Stimulated activated CD8-positive, alpha-beta memory T cell treated with anti-CD3 and anti-CD28 coated beads, Interleukin-4, amount 100 ng/mL, for 4 hours (primary cell): Measurements from ENCODE around the gene ACTR6.
A peak's percentile ranks its signal among the peaks of the same experiment; 100 is the strongest.
"Not testable (repeated sequence)": the region's sequence is repeated elsewhere in the genome, so short reads cannot be mapped to it uniquely, and the experiment has no call there.

Experiments
- DNase-seq, 2 donors: peaks; one replicate each; pipeline ENCODE4 v3.0.0-alpha.2; 2020; ENCODE audit warnings: low read depth in 2 of 2, low spot score in 1 of 2

Gene ACTR6

DNA sequence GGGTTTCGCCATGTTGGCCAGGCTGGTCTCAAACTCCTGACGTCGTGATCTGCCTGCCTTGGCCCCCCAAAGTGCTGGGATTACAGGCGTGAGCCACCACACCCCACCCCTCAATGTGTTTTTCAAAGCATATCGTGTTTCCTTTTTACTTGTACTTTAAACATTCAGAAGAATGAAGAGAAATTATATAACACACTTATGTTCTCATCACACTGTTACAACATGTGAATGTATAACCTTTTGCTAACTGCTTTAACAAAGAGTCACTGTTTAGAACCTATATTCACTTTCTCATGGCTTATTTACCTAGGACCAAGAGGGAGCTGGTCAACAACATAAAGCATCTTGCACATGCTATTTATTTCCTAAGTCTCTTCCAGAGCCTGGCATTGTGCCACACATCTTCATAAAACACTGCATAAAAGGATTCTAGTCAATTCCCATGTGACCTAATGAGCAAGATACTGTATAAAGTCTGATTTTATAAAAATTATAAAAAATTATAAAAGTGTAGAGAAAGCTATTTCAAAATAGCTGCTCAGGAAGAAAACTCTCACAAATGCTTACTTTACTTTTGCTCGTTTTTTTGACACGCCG lies 16.0 kb upstream of the ACTR6 start:
- DNase-seq, result no peak

DNA sequence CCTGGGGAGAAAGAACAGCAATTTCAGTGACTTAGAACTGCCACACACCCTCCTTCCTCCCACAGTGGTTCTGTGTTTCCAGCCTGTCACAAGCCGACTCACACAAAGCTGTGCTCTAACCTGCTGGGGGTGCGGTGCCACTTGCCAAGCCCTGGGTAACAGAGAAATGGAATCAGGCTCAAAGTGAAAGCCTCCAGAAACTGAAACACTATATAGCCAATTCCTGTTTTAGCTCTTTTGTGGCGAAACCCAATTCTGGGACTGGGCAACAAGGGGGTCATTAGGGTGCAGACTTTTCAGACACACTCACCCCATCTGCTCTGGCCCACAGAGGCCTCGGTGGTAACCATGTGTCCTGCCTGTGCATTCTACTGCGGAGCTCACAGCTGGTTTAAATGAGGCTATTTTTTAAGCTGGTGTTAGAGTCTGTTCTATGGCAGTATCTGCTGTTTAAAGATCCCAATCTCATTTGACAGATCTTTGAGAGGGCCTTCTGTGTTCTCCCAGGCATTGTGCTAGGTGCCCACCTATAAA lies 15.2 kb upstream of the ACTR6 start:
- DNase-seq, result no peak

DNA sequence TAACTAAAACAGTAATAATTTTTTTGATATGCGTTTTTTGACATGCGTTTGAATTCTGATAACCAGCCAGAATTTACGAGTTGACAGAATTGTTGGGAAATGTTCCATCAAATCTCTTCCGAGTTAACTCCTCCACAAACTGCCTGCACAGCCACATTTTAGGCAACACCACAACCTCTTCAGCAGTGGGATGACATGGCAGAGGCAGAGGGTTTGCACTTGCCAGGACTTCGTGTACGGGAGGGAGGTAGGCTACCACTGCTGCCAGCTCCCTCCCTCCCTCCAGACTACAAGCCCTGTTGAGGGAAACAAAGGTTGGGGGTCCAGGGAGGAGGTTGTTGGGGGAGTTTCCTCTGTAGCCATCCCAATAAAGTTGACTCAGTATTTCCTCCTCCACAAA lies 14.5 kb upstream of the ACTR6 start:
- no peak for DNase-seq

DNA sequence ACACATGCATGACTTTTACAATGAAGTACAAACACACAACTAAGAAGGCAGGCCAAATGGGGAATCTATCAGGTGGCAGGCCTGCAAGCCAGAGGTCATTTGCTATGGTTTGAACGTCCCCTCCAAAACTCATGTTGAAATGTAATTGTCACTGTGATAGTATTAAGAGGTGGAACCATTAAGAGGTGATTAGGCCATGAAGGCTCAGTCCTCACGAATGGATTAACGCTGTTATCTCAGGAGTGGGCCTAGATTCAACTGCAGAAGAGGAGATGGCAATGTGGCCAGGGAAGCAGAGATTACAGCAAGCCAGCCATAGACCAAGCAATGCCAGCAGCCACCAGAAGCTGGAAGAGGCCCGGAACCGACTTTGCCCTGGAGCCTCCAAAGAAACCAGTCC lies 13.5 kb upstream of the ACTR6 start:
- DNase-seq, result no peak

DNA sequence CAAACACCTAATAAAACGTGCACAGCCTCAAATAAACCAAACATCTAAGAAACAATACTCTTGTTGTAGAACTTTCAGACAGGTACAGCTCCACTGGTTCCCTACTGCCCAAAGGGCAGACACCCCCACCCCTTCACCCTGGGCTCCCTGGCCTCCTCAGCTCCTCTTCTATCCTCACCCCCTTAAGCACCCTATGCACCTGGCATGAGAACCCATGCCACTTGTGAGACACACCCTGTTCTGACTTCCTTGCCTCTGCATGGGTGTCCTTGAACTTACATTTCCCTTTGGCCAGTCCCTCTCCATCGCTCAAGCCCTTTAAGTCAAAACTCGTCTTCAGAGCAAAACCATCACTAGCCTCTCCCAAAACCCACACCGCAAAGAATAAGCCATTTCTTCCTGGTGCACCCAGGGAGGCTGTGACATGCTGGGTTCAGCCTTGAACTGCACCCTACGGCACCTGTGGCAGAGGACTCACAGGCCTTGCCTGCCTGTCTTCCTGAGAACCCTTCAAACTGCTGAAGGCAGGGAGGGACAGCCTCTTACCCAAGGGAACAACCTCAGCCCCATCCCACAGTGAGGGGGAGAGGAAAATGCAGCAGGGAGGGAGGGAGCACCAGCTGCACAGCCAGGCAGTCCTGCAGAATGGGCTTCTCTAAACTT lies 12.6 kb upstream of the ACTR6 start:
- DNase-seq, result no peak

DNA sequence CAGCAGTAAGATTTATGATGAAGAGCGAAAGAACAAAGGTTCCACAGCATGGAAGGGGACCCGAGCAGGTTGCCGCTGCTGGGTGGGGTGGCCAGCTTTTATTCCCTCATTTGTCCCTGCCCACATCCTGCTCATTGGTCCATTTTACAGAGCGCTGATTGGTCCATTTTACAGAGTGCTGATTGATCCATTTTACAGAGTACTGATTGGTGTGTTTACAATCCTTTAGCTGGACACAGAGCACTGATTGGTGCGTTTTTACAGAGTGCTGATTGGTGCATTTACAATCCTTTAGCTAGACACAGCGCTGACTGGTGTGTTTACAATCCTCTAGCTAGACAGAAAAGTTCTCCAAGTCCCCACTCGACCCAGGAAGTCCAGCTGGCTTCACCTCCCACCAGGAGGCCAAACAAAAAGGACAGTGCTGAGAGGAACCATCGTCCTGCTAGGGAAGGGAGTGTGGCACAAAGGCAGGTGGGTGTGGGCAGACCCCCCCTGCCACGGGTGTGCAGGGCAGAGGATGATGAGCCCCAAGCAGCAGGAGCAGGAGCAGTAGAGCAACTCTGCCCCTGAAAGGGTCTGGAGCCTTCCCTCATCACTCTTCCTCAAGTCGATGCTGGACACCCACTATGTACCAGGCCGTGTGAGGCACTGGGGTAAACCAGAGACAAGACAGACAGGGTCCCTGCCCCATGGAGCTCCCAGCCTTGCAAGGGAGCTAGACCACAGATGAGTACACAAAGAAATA lies 11.6 kb upstream of the ACTR6 start:
- DNase-seq, result not testable (repeated sequence)

DNA sequence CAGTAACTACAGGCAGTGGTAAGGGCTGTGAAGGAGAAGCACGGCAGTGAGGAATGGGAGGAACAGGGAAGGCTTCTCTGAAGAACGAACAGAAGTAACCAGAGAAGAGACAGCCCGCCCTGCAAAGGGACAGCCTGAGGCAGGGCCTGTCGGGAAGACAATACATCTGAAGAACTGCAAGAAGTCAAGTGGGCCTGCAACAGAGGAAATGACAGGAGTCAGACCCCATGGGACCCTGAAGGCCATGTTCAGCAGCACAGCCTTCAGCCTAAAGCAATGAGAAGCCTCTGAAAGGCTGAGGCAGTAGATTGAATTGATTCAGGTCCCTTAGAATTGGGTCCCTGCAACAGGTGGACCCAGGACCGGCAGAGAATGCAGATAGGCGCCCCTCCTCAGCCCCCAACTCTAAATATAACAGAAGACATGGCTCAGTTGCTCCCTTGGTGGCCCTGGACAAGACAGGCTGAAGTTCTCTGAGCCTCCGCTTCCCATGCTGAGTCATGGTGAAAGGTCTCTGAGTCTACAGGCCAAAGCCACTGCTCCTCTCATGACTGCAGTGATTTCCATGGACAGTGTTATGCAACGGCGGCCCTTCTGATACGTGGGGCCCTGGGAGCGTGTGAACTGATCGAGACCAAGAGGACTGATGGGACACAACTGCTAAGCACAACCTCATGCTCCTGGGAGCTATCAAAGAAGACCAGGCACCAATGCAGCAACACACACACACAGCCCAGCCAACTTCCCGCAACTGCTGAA lies 10.8 kb upstream of the ACTR6 start:
- no peak for DNase-seq

DNA sequence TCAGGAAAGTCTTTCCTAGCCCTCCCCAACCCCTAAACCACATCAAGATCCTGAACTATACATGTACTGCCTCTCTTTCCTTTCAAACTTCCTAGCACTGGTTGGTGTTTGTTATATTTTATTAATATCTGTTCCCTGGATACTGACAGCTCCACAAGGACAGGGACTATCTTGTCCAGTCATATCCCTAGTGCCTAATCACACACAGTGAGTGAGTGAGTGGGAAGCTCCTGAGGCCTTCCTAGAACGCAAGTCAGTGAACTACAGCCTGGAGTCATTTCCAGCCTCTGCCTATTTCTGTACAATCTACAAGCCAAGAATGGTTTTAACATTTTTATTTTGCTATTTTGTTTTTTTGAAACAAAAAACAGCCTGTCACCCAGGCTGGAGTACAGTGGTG lies 7.5 kb upstream of the ACTR6 start:
- DNase-seq, result no peak

DNA sequence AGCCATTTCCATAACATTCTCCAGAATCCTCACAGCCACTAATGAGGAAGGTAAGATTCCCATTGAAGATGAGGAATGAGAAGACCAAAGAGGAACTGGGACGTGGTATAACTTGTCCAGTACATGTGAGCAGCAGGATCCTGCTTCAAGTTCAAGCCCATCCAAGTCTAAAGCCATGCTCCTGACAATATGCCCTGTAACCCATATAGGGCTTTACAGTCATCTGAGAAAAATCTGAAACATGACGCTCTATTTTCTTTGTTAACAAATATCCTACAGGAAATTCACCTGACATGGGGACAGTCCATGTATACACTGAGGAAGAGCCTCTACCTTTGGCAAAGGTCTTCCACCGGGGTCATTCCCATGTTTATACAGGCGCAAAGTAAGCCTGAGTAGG lies 3.1 kb upstream of the ACTR6 start:
- DNase-seq, result no peak

DNA sequence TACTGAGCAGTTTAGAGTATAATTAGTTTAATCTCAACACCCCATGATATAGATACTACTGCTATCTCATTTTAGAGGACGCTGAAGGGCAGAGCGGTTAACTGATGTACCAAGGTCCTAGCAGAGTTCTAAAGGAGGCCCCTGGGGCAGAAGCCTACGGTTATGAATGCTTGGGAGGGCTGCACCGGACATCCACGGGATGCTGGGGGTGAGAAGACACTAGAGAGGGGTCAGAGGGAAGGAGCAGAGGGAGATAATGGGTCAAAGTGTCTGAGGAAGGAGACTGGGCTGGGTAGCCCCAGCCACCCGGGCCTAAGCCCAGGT lies 1.6 kb upstream of the ACTR6 start:
- DNase-seq, result no peak

DNA sequence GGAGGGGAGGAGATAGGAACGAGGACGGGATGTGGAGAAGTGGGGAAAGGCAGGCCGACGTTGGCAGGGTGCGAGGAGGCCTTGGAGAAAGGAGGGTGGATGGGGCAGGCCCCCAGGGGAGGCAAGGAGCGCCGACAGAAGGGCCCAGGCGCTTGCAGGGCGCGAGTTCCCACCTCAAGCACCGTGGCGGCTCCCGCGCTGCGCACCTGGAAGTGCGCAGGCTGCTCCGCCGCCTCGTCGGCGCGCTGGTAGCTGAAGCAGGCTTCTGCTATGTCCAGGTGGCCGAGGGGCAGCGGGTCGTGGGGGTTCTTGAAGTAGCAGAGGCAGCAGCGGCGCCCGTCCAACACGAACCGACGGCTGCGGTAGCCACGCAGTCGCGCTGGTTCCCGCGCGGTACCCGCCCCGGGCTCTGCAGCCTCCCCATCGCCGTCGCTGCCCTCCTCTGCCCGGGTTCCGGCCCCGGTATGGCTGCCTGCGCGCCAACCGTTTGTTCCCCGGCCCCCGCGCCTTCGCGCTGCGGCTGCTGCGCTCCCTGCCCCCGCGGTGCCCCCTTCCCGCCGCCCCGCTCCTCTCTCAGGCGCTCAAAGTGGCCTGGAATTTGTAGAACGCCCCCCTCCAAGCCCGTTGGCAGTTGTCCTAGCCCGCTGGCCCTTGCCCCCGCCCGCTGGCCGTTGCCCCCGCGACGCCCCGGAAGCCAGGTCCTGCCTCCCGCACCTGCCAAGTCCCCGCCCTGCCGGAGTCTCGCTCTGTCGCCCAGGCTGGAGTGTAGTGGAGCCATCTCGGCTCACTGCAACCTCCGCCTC lies 1.1 kb upstream of the ACTR6 start:
- DNase-seq, result peak in 1 of 2 donors; percentile 51

DNA sequence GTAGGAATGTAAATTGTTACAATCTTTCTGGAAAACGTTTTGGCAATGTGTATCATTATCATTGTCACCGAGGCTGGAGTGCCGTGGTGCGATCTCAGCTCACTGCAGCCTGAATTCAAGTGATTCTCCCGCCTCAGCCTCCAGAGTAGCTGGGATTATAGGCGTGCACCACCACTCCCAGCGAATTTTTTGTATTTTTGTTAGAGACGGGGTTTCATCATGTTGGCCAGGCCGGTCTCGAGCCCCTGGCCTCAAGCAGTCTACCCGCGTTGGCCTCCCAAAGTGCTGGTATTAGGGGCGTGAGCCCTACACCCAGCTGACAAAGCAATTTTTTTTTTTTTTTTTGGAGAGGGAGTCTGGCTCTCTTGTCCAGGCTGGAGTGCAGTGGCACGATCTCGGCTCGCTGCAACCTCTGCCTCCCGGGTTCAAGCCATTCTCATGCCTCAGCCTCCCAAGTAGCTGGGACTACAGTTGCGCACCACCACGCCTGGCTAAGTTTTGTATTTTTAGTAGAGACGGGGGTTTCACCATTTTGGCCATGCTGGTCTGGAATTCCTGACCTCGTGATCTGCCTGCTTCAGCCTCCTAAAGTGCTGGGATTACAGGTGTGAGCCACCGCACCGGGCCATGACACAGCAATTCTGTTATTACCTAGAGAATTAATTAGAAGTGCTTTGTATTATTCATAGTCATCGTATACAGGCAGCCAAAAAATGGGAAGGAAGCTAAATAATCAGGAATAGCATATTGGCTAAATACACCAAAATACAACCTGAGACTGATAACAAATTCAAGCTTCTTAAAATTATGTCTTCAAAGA lies 1.2 kb downstream of the ACTR6 start:
- no peak for DNase-seq

DNA sequence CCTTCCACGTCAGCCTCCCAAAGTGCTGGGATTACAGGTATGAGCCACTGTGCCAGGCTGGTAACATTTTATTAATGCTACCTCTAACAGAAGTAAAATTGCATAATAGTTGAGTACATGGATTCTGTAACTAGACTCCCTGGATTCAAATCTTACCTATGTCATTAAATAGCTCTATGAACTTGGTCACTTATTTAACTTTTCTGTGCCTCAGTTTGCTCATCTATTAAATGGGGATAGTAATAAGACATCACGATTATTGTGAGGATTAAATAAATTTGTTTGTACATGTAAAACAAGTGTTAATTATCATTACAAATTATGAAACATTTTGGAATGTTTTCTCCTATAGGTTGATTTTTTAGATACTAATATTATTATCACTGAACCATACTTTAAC lies 6.7 kb downstream of the ACTR6 start:
- DNase-seq, result no peak

DNA sequence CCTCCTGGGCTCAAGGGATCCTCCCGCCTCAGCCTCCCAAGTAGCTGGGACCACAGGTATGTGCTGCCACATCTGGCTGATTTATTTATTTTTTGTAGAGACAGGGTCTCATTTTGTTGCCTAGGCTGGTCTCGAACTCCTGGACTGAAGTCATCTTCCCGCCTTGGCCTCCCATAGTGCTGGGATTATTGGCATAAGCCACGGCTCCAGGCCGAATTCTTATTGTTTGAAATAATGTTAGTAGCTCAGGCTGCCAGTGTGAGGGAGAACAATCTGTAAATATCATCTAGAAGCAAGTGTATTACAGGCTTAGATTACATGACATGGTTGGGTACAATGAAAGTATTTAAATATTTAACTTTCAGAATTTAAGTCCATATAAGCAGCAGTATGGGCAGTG lies 8.2 kb downstream of the ACTR6 start:
- DNase-seq, result no peak

DNA sequence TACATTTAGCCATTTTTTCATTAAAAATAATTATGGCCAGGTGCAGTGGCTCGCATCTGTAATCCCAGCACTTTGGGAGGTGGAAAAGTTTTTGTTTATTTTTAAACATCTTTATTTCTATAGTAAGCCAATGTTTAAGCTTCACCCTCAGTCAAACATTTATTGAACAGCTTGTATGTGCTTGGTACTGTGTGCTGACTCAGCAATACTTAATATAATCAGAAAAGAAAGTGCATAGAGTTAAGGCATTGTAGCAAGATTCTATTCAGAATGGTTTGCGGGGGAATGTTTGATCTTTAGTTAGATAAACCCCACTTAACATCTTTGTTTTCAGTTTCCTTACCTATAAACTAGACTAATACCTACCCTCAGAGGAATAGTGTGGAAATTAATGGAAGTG lies 11.1 kb downstream of the ACTR6 start:
- no peak for DNase-seq

DNA sequence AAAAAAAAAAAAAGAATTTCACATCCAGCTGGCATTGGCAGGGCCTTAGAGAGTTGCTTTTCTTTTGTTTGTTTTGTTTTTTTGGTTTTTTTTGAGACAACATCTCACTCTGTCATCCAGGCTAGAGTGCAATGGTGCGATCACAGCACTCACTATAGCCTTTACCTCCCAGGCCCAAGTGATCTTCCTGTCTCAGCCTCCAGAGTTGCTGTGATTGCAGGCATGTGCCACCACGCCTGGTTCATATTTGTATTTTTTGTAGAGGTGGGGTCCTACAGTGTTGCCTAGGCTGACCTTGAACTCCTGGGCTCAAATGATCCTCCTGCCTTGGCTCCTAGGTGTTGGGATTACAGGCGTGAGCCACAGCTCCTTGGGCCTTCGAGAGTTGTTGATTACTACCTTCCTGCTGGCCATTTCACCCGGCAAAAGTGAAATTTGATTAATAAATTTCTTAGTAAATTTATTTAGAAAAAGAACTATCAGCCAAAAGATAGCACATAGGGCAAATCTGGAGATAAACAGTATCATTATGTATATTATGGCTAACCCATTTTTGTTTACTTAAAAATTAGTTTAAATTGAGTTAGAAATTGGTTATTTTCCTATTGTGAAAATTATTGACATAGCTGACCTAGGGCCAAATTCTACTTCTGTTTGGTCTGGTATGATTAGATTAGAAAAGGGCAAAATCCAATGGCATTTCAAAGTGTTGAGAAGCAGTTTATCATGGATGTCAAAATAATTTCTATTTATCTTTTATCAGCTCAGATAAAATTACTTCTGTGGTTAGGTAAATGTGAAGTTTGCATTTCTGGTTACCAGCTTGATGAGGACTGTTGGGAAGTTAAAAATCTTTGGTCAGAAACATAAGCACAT lies 12.6 kb downstream of the ACTR6 start:
- no peak for DNase-seq

DNA sequence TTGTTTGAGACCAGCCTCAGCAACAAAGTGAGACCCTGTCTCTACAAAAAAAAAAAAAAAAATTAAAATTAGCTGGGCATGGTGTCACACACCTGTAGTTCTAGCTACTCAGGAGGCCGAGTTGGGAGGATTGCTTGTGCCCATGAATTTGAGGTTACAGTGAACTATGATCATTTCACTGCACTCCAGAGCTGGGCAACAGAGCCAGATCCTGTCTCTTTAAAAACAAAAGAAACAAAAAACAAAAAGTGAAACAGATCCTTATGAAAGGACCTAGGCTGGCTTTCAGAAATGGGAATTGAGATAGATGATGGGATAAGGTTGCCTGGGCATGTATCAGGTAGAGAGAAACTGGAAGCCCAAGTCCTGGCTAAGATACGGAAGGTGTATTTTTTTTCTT lies 13.9 kb downstream of the ACTR6 start:
- DNase-seq, result no peak

DNA sequence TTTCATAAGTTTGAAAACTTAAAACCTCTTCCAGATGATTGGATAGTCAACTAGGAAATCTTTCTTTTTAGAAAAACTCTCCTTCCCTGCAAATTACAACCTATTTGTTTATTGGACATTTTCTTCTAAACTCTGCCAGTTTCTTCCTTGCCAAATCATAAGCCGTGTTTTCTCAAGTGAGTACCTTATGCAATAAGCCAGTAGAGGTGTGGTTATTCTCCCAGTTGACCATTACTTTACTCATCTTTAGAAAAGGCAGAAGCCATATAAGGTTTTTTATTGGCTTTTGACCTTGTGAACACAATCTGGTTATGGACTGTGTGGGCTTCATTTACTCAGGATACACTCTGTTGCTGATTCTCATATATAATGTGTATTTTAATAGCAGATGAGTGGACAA lies 14.6 kb downstream of the ACTR6 start:
- no peak for DNase-seq

DNA sequence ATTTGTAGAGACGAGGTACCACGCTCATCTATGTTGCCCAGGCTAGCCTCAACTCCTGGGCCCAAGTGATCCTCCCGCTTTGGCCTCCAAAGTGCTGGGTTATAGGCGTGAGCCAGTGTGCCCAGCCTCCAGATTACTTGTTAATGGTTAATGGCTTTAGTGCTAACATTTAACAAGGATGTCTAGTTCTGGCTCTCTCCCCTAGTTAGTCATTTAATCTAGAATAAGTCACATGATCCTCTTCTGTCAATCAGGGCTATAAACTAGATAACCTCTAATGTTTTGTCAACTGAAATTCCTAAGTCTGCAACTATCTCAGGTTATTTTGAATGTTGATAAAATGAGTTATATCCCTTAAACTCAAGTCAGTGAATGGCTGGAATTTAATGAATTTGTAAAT lies 15.7 kb downstream of the ACTR6 start:
- DNase-seq, result no peak
